ACC112 (cell line): ENCODE measurements around the gene IDI1.

Experiments
- H2AFZ ChIP-seq: fragments of 200-600 bp; sonication (generic); one replicate; pipeline ENCODE4 v1.6.0; 2017; ENCODE audit warnings: antibody characterized with exemption, low read length; ENCODE audit not compliant: unreplicated experiment
- H3K27ac ChIP-seq: fragments of 200-600 bp; sonication (generic); 2 replicates; pipeline ENCODE4 v1.5.1; 2014; ENCODE audit warnings: low read depth, mild to moderate bottlenecking, antibody characterized with exemption, low read length, moderate library complexity
- H3K27me3 ChIP-seq: fragments of 200-600 bp; sonication (generic); 2 replicates; pipeline ENCODE4 v1.6.1; 2014; ENCODE audit warnings: mild to moderate bottlenecking, antibody characterized with exemption, low read length, moderate library complexity, mixed read lengths; ENCODE audit not compliant: insufficient read depth
- H3K36me3 ChIP-seq: fragments of 200-600 bp; sonication (generic); 2 replicates; pipeline ENCODE4 v1.6.1; 2016; ENCODE audit warnings: mild to moderate bottlenecking, antibody characterized with exemption, low read length, moderate library complexity, mixed read lengths; ENCODE audit not compliant: insufficient read depth
- H3K4me1 ChIP-seq: fragments of 200-600 bp; sonication (generic); one replicate; pipeline ENCODE4 v1.6.1; 2016; ENCODE audit warnings: low read length, mixed read lengths; ENCODE audit not compliant: insufficient read depth, unreplicated experiment, control insufficient read depth
- H3K4me3 ChIP-seq: fragments of 200-600 bp; sonication (generic); 2 replicates; pipeline ENCODE4 v1.5.1; 2014; ENCODE audit warnings: mild to moderate bottlenecking, low read depth, low read length
- H3K79me2 ChIP-seq: fragments of 200-600 bp; sonication (generic); one replicate; pipeline ENCODE4 v1.6.0; 2016; ENCODE audit warnings: low read length; ENCODE audit not compliant: control insufficient read depth, unreplicated experiment, insufficient read depth

IDI1 gene

DNA sequence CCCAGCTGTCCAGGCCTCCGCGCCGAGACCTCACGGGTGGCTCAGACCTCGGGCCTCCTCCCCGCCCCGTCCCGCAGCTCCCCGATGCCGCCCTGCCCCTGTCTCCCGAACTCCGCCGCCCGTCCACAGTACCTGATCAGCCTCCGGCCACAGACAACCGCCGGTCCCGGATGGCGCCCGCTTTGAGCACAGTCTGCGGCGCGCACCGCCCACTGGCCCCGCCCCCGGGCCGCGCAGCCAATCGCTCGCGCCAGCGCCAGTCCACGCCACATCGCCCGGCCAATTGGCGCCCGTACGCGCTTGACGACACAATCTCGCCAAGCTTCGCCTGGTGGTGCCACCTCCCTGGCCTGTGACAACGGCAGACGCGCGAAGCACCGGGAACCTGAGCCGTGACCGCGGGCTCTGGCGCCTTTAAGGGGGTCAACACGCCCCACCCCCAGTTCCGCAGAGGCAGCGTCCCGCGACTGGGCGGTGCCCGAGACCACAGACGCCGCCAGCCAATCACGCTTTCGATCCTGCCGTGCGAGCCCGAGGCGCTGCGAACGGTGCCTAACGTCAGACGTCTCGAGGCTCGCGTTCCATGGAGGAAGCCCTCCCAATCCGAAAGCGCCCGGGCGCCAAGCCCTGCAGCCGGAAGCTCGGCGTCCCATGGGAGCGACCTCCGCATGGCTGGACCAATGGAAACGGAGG, at the start of gene IDI1:
Gene IDI1 (minus strand): TSS at position 388 of the 693 bp plus-strand sequence. CDS start 116 bp downstream, at position 272.
- Histone ChIP-seq H2AFZ (peak within 1 kb of the TSS; percentile 36), H3K4me1 (peaks cover 18% of the 10 kb centered on the region), H3K36me3 (peaks cover 13% of the 10 kb centered on the region), H3K4me3 (peak within 1 kb of the TSS; percentile 86), H3K79me2 (peaks cover 72% of the 10 kb centered on the region), H3K27me3 (no peaks in the 10 kb centered on the region), H3K27ac (peak within 1 kb of the TSS; percentile 94)

DNA sequence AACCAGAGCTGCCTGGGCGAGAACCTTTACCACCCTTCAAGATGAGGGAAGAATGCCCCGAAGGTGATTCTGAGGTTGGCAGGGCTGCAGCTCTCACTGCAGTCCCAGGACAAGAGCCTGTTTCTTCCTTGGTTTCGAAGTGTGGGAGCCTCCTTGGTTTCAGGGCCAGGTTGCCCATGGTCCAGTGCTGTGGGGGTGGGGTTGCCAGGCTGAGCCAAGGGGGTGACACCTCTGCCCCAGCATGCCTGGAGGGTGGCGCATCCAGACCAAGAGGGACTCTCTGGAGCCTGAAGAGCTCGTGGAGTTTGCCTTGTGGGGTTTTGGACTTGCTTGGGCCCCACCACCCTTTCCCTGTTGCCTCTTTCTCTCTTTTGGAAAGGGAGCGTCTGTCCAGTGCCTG, 48.5 kb upstream of the IDI1 start:
- Histone ChIP-seq H3K4me1 (peaks cover 3% of the 10 kb centered on the region), H2AFZ (no peak overlapping the region), H3K36me3 (peaks cover 14% of the 10 kb centered on the region; the same call in 1 of the 2 replicates), H3K27ac (no peak overlapping the region), H3K27me3 (no peaks in the 10 kb centered on the region), H3K79me2 (no peaks in the 10 kb centered on the region), H3K4me3 (no peak overlapping the region)

DNA sequence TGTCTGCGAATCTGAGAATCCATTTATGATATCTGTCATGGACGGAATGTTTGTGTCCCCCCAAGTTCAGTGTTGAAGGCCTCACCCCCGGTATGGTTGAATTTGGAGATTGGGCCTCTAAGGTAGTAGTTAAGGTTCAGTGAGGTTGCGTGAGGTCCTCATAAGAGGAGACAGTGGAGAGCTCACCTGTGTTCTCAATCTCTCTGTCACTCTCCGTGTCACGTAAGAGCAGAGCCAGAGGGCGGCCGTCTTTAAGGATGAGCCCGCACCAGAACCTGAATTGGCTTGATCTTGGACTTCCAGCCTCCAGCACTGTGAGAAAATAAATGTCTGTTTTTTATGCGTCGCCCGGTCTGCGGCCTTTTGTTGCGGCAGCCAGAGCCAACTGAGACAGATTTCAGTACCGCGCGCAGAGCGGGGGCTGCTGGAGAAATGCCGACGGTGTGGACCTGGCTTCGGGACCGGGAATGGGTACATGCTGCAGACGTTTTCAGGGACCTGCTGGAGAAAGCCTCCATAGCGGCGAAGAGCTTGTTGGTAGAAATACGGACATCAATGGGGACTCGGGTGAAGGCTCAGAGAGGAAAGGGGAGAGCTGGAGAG, 47.5 kb upstream of the IDI1 start:
- H3K36me3 ChIP-seq, result peaks cover 14% of the 10 kb centered on the region; the same call in 1 of the 2 replicates
- no peak overlapping the region for H3K27ac ChIP-seq
- H3K27me3 ChIP-seq, result no peaks in the 10 kb centered on the region

DNA sequence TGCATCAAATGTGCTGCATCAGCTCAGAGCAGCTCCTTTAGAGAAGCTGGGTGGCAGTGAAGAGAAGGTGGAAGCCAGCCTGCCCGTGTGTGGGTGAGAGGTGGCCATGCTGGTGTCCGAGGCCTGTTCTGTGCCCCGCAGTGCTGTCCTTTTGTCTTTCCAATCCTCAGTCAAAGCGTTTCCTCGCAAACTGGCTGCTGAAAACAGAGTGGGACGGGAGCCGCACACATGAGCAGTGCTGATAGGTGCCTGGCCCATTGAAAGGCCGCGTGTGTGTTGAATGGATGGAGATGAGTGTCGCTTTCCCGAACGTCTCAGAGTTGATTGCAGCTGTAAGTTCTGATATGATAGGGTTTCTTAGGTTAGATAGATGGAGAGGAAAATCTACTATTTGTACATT, 46.6 kb upstream of the IDI1 start:
- peaks cover 16% of the 10 kb centered on the region for H3K36me3 ChIP-seq
- H3K4me3 ChIP-seq, result no peak overlapping the region

More for the DNA sequence above, 47.5 kb upstream of the IDI1 start:
- no peaks in the 10 kb centered on the region for H3K79me2 ChIP-seq
- H3K4me1 ChIP-seq, result no peaks in the 10 kb centered on the region
- H2AFZ ChIP-seq, result no peak overlapping the region
- H3K4me3 ChIP-seq, result no peak overlapping the region

DNA sequence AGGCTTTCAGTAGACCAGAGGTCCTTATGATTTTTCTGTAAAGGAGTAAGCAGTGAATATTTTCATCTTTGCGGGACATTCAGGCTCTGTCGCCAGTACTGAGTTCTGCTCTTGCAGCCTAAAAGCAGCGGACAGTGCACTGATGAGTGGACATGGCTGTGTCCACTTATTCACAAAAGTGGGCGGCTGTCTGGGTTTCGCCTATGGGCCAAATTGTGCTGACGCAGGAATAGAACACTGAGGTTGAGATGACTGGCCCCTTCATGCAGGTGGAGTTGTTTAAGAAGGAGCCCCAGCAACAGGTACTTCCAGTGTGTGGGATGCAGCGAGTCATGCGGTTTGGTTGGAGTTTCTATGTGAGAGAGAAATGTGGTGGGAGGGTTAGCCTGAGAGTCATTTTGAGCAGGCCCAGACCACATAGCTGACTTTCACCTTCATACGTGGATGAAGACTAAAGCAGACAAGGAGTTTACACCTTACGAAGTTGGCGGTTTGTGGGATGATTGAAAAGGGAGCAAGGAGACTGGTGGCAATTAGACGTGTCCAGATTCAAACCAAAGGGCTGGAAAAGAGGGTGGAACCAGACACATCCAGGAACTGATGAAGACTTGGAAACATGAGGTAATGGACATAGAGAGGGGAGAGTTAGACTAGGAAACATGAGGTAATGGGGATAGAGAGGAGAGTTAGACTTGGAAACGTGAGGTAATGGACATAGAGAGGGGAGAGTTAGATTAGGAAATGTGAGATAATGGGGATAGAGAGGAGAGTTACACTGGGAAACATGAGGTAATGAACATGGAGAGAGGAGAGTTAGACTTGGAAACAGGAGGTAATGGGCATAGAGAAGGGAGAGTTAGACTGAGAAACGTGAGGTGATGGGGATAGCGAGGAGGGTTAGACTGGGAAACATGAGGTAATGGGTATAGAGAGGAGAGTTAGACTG, 45.5 kb upstream of the IDI1 start:
- peaks cover 18% of the 10 kb centered on the region for H3K36me3 ChIP-seq
- no peaks in the 10 kb centered on the region for H3K4me1 ChIP-seq
- H3K79me2 ChIP-seq, result no peaks in the 10 kb centered on the region
- no peak overlapping the region for H3K27ac ChIP-seq
- no peaks in the 10 kb centered on the region for H3K27me3 ChIP-seq
- H3K4me3 ChIP-seq, result no peak overlapping the region
- H2AFZ ChIP-seq, result no peak overlapping the region

More for the DNA sequence above, 46.6 kb upstream of the IDI1 start:
- no peaks in the 10 kb centered on the region for H3K4me1 ChIP-seq
- no peak overlapping the region for H3K27ac ChIP-seq
- H3K79me2 ChIP-seq, result no peaks in the 10 kb centered on the region
- H3K27me3 ChIP-seq, result no peaks in the 10 kb centered on the region
- H2AFZ ChIP-seq, result no peak overlapping the region

DNA sequence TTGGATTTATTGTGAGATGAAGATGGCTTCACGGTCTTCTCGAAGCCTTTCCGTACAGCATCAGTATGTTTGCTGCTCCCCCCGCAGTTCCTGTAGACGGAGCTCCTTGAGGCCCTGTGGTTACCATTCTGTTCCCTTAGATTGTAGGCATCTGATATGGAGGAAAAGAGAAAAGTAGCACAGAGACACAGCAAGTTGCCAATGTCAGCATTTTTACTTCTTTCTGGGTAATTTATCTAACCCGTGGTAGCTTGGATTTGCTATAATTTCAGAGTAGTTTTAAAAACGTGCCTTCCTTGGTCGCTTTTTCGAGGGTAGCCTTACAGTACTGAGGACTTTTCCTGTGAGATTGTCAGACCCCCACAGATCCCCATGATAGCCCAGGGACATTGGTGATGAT, 44.8 kb upstream of the IDI1 start:
- Histone ChIP-seq H2AFZ (no peak overlapping the region), H3K27ac (no peak overlapping the region), H3K4me3 (no peak overlapping the region), H3K27me3 (no peaks in the 10 kb centered on the region), H3K79me2 (no peaks in the 10 kb centered on the region), H3K36me3 (peaks cover 18% of the 10 kb centered on the region), H3K4me1 (no peaks in the 10 kb centered on the region)

DNA sequence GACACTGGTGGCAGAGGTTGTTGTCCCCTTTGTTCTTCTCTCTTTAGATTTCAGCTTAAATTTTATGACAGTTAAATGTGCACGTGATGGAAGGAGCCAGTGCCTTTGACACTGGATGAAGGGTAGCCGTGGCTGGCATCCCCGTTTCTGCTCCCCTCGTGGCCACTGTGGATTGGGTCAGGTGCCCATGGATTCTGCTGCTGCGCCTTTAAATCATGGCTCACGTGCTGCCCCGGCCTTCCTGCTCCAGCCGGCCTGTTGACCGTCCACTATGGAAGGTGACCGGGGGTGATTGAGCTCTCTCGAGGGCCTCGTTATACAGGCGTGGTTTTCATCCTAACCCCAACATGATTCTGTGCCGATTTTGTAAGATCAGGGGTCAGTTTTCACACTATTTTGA, 41.8 kb upstream of the IDI1 start:
- no peaks in the 10 kb centered on the region for H3K4me1 ChIP-seq
- no peaks in the 10 kb centered on the region for H3K79me2 ChIP-seq
- no peak overlapping the region for H2AFZ ChIP-seq
- peaks cover 24% of the 10 kb centered on the region for H3K36me3 ChIP-seq
- no peak overlapping the region for H3K27ac ChIP-seq
- H3K4me3 ChIP-seq, result no peak overlapping the region
- H3K27me3 ChIP-seq, result no peaks in the 10 kb centered on the region

DNA sequence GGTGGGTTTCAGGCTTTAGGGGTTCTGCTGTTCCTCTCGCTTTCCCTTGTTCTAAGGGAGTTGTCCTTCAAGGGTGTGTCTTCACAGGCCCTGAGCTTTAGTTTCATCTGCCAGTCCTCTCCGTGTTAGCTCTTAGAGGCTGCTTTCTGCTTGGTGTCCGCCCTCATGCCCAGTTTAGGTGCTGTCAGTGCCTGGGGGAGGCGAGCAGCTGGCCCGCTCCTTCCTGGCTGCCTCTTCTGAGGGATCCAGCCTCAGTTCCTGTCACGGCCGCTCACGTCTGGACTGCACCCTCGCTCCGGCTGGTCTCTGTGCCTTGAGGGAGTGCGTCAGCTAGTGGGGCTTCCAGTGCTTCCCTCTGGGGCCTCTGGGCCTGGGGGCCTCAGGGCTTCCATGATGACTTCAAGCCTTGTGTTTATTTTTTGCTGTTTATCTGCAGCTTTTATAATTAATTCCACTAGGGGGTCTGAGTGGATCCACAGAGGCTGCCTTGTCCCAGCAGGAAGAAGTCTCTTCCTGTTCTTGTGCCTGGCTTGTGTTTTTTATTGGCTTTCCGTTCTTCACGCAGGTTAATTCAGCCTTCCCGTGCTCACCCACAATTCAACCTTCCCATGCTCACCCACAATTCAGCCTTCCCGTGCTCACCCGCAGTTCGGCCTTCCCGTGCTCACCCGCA, 40.2 kb upstream of the IDI1 start:
- no peak overlapping the region for H3K27ac ChIP-seq
- H3K36me3 ChIP-seq, result peaks cover 20% of the 10 kb centered on the region
- H3K79me2 ChIP-seq, result peaks cover 3% of the 10 kb centered on the region

DNA sequence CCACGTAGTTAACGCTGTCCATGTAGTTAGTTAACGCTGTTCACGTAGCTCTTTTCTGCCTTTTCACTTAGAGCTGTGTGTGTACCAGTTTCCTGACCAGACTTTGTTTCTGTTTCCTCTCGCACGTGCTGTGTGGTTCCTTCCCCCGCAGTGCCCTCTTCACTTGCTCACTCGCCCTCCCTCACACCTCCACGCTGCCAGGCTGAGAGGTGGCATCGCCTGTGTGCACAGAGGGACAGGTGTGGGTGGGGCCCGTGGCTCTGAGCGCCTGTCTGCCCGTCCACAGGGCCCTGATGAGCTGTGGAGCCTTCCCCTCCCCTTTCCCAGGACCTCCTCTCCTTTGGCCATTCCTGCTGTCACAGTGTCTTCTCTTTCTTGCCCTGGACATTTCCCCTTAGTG, 37.9 kb upstream of the IDI1 start:
- Histone ChIP-seq H3K27me3 (no peaks in the 10 kb centered on the region), H3K4me3 (no peak overlapping the region), H3K4me1 (no peaks in the 10 kb centered on the region), H3K36me3 (peaks cover 15% of the 10 kb centered on the region), H3K27ac (no peak overlapping the region), H3K79me2 (peaks cover 3% of the 10 kb centered on the region), H2AFZ (no peak overlapping the region)

More for the DNA sequence above, 40.2 kb upstream of the IDI1 start:
- Histone ChIP-seq H3K4me3 (no peak overlapping the region), H2AFZ (no peak overlapping the region), H3K4me1 (no peaks in the 10 kb centered on the region), H3K27me3 (no peaks in the 10 kb centered on the region)

DNA sequence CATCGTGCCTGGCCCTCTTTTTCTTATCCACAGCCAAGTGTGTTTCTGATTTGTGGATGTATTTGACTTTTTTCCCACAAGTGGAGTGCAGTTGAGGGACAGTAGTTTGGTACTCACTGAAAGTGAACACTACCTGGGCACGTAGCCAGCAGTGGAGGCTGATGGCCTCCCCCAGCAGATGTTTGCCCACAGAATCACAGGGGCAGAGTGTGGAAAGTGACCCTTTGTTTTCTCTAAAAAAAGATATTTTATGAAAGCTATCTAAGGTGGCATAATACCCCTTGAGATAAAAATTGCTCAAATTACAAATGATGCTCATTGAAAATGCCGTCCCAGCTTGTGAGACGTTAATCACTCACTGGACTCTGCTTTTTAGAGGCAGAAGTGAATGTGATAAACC, 36.3 kb upstream of the IDI1 start:
- peaks cover 3% of the 10 kb centered on the region for H3K79me2 ChIP-seq
- no peaks in the 10 kb centered on the region for H3K4me1 ChIP-seq
- H2AFZ ChIP-seq, result no peak overlapping the region
- H3K4me3 ChIP-seq, result no peak overlapping the region
- peaks cover 19% of the 10 kb centered on the region for H3K36me3 ChIP-seq
- no peak overlapping the region for H3K27ac ChIP-seq
- no peaks in the 10 kb centered on the region for H3K27me3 ChIP-seq
